Effector memory CD4-positive, alpha-beta T cell (primary cell): ENCODE measurements around the gene RMND5A.
A peak's percentile ranks its signal among the peaks of the same experiment; 100 is the strongest.

Experiments
- DNase-seq, 3 donors: peaks; one replicate each; pipeline ENCODE4 v3.0.0-alpha.2; 2020
- H3K27ac ChIP-seq: 2 replicates; pipeline ENCODE4 v1.7.0; 2013; ENCODE audit warnings: mild to moderate bottlenecking, low read length, moderate library complexity; ENCODE audit not compliant: insufficient read depth, poor library complexity, severe bottlenecking
- H3K27me3 ChIP-seq: replicated peaks from 2 replicates; pipeline ENCODE4 v1.7.0; 2013; ENCODE audit warnings: mild to moderate bottlenecking, low read length; ENCODE audit not compliant: insufficient read depth, control insufficient read depth, poor library complexity, severe bottlenecking
- H3K36me3 ChIP-seq: 2 replicates; pipeline ENCODE4 v1.7.0; 2013; ENCODE audit warnings: mild to moderate bottlenecking, low read length, moderate library complexity; ENCODE audit not compliant: control insufficient read depth, insufficient read depth
- H3K4me1 ChIP-seq: 2 replicates; pipeline ENCODE4 v1.7.0; 2013; ENCODE audit warnings: low read length, mild to moderate bottlenecking; ENCODE audit not compliant: control insufficient read depth, insufficient read depth, poor library complexity, severe bottlenecking
- H3K4me3 ChIP-seq: 2 replicates; pipeline ENCODE4 v1.7.0; 2013; ENCODE audit warnings: low read length, low read depth, mild to moderate bottlenecking; ENCODE audit not compliant: insufficient read depth, poor library complexity, severe bottlenecking
- H3K9me3 ChIP-seq: 2 replicates; pipeline ENCODE4 v1.7.0; 2013; ENCODE audit warnings: mild to moderate bottlenecking, low read length, moderate library complexity; ENCODE audit not compliant: control insufficient read depth

RMND5A gene

GRCh38 chr2:86789687-86790133, 69.6 kb downstream of the RMND5A start:
- Histone ChIP-seq H3K4me3 (peak overlapping the region; percentile 25), H3K27me3 (peaks cover 32% of the 10 kb centered on the region), H3K9me3 (no peaks in the 10 kb centered on the region), H3K4me1 (peaks cover 13% of the 10 kb centered on the region), H3K36me3 (no peaks in the 10 kb centered on the region), H3K27ac (no peak overlapping the region)
- DNase-seq: no peak

GRCh38 chr2:86790134-86790675, 70.1 kb downstream of the RMND5A start:
- Histone ChIP-seq H3K27ac (no peak overlapping the region), H3K4me1 (peaks cover 13% of the 10 kb centered on the region), H3K27me3 (peaks cover 32% of the 10 kb centered on the region), H3K36me3 (no peaks in the 10 kb centered on the region), H3K4me3 (peak overlapping the region; percentile 25), H3K9me3 (peaks cover under 1% of the 10 kb centered on the region)
- no peak for DNase-seq

GRCh38 chr2:86790676-86791572, 70.8 kb downstream of the RMND5A start, which contains the start of gene CD8A:
CD8A (minus strand) TSS chr2:86790913; CDS start chr2:86790825, 88 bp downstream.
- peak within 1 kb of the TSS; percentile 48 for H3K4me3 ChIP-seq
- H3K27me3 ChIP-seq: peaks cover 32% of the 10 kb centered on the region
- no peak within 1 kb of the TSS for H3K27ac ChIP-seq
- peaks cover 13% of the 10 kb centered on the region for H3K4me1 ChIP-seq
- no peaks in the 10 kb centered on the region for H3K36me3 ChIP-seq
- peaks cover 2% of the 10 kb centered on the region for H3K9me3 ChIP-seq
- DNase-seq: no peak

DNA sequence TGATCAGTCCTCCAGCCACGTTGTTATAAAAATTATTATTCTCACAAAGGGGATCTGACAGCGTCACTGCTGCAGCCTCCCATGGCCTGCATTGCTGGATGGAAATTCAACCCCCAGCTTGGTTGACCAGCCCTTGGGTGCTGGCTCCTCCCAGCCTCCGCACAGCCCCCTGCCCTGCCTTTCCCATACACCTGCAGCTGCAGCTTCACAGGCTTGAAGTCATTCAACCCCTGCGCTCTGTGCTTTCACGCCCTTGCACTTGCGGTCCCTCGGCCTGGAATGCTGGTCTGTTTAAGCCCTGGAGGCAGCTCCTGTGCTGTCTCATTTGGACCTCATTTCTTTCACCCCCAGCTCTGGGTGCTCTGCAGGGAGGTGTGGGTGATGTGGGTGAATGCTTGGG, 71.5 kb downstream of the RMND5A start:
- Histone ChIP-seq H3K36me3 (no peaks in the 10 kb centered on the region), H3K27me3 (peaks cover 32% of the 10 kb centered on the region), H3K4me3 (no peak overlapping the region), H3K27ac (no peak overlapping the region), H3K9me3 (peaks cover 2% of the 10 kb centered on the region), H3K4me1 (peaks cover 13% of the 10 kb centered on the region)
- DNase-seq: no peak

DNA sequence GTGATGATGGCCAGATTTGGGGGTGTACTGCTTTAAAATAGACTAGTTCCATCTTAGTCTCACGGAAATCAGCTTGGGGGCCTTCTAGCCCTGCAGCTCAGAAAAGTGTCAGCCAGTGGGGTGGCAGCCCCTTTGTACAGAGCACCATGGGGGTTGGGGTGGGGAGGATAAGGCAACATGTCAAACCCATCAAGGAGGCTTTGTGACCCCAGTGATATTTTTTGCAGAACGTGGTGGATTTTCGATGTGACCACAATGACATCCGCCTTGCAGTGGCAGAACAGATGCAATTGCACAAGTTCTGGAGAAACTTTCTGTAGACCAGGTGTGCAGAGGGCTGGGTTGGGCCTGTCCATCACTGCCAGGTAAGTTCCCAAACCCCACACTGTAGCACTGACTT, 73.7 kb downstream of the RMND5A start:
- H3K9me3 ChIP-seq: peaks cover 2% of the 10 kb centered on the region
- peaks cover 13% of the 10 kb centered on the region for H3K4me1 ChIP-seq
- no peak overlapping the region for H3K4me3 ChIP-seq
- DNase-seq: no peak
- H3K36me3 ChIP-seq: no peaks in the 10 kb centered on the region
- peaks cover 32% of the 10 kb centered on the region for H3K27me3 ChIP-seq
- no peak overlapping the region for H3K27ac ChIP-seq

GRCh38 chr2:86794861-86795260, 74.8 kb downstream of the RMND5A start:
- no peaks in the 10 kb centered on the region for H3K36me3 ChIP-seq
- H3K4me1 ChIP-seq: peaks cover 11% of the 10 kb centered on the region
- H3K27me3 ChIP-seq: peaks cover 27% of the 10 kb centered on the region
- H3K4me3 ChIP-seq: no peak overlapping the region
- DNase-seq: no peak
- H3K27ac ChIP-seq: no peak overlapping the region
- peaks cover 2% of the 10 kb centered on the region for H3K9me3 ChIP-seq

DNA sequence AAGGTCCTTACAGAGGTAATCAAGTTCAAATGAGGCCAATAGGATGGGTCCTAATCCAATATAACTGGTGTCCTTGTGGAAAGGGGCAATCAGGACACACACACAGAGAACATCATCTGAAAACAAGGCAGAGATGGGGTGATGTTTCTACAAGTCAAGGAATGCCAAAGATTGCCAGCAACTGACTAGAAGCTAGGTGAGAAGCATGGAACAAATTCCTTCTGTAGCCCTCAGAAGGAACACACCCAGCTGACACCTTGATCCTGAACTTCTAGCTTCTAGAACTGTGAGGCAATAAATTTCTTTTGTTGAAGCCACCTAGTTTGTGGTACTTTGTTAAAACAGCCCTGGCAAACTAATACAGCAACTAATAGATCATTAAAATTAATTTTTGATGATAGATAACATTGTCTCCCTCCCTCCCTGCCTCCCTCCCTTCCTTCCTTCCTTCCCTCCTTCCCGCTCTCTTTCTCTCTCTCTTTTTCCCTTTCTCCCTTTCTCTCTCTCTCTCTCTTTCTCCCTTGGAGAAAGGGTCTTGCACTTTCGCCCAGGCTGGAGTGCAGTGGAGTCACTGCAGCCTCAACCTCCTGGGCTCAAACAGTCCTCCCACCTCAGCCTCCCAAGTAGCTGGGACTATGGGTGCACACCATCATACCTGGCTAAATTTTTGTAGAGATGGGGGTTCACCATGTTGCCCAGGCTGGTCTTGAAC, 80.9 kb downstream of the RMND5A start:
- Histone ChIP-seq H3K36me3 (no peaks in the 10 kb centered on the region), H3K27ac (no peak overlapping the region), H3K4me3 (no peak overlapping the region), H3K27me3 (no peaks in the 10 kb centered on the region), H3K9me3 (no peaks in the 10 kb centered on the region), H3K4me1 (no peaks in the 10 kb centered on the region)
- DNase-seq: no peak

DNA sequence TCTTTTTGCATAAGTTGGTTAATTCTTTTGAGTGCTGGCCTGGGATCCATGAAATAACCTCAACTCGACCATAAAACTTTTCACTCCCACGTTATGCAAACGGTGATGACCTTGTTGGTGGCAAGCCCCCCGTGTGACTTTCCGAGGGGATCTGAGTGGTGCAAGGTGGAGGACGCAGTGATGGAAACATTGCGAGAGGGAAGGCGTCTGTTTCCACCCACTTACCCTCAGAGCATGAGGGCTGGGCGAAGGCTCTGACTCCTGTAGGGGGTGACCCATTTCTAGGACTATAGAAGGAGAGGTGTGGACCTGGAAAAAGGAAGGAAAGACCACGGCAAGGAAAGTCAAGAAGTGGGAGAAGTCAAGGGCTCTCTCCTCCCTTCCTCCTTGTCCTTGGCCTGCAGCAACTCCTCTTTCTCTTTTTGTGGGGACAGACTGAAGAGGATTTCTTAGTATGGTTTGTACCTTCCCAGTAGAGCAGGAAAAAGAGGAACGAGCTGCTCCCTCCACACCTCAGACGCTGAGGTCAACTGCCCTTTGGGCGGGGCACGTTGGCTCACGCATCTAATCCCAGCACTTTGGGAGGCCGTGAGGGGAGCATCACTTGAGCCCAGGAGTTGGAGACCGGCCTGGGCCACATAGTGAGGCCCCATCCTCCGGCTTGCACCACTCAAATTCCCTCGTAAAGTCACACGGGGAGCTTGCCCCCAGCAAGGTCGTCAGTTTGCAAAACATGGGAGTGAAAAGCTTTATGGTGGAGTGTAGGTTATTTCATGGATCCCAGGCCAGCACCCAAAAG, 86.2 kb downstream of the RMND5A start:
- H3K27ac ChIP-seq: no peak overlapping the region
- H3K4me1 ChIP-seq: peaks cover 25% of the 10 kb centered on the region
- H3K36me3 ChIP-seq: no peaks in the 10 kb centered on the region
- no peak overlapping the region for H3K4me3 ChIP-seq
- DNase-seq: no peak
- no peaks in the 10 kb centered on the region for H3K9me3 ChIP-seq
- H3K27me3 ChIP-seq: peaks cover 12% of the 10 kb centered on the region

- Histone ChIP-seq H3K4me3 (peak overlapping the region; percentile 52), H3K36me3 (no peaks in the 10 kb centered on the region), H3K4me1 (peaks cover 25% of the 10 kb centered on the region), H3K27me3 (peaks cover 12% of the 10 kb centered on the region), H3K9me3 (no peaks in the 10 kb centered on the region), H3K27ac (no peak overlapping the region)
- no peak for DNase-seq
Observed at GRCh38 chr2:86807133-86807467, 87.0 kb downstream of the RMND5A start.
